AG09319 (cell line): ENCODE data around the gene MS4A4A.

ENCODE experiments used
- DNase-seq: peaks from one replicate; pipeline ENCODE4 v3.0.0-alpha.2; 2010; ENCODE audit warnings: low read depth; ENCODE audit errors: extremely low read depth
- TF ChIP-seq, protein P1 (sequence below): IDR thresholded peaks from 2 replicates; pipeline ENCODE4 v1.5.1; 2011; ENCODE audit warnings: low read depth, mild to moderate bottlenecking, inconsistent platforms, low read length, moderate library complexity

The MS4A4A gene

GRCh38 chr11:60280412-60280811, at the start of gene MS4A4A:
Gene MS4A4A (plus strand): TSS chr11:60280666. CDS start chr11:60280676, 10 bp downstream.
- no peak for DNase-seq
- TF ChIP-seq, protein P1, sequence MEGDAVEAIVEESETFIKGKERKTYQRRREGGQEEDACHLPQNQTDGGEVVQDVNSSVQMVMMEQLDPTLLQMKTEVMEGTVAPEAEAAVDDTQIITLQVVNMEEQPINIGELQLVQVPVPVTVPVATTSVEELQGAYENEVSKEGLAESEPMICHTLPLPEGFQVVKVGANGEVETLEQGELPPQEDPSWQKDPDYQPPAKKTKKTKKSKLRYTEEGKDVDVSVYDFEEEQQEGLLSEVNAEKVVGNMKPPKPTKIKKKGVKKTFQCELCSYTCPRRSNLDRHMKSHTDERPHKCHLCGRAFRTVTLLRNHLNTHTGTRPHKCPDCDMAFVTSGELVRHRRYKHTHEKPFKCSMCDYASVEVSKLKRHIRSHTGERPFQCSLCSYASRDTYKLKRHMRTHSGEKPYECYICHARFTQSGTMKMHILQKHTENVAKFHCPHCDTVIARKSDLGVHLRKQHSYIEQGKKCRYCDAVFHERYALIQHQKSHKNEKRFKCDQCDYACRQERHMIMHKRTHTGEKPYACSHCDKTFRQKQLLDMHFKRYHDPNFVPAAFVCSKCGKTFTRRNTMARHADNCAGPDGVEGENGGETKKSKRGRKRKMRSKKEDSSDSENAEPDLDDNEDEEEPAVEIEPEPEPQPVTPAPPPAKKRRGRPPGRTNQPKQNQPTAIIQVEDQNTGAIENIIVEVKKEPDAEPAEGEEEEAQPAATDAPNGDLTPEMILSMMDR = no peak

DNA sequence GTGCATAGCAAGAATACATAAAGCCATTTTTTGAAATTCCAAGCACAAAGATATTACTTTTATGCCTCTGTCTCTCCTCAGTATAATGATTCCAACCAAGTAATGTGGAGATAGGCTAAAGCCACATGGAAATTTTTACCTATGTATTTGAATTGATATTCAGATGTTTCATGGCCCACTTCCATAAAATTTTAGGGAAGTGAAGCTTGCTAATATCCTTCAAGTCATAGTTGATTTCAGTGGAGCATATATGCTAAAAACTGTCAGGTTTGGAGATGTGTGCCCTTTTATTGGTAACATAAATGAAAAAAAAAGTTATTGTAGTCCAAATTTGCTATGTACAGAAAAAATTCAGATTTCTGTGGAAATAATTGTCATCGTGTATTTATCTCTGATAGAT, 49.8 kb upstream of the MS4A4A start:
- no peak for DNase-seq
- TF ChIP-seq, protein P1 = no peak

DNA sequence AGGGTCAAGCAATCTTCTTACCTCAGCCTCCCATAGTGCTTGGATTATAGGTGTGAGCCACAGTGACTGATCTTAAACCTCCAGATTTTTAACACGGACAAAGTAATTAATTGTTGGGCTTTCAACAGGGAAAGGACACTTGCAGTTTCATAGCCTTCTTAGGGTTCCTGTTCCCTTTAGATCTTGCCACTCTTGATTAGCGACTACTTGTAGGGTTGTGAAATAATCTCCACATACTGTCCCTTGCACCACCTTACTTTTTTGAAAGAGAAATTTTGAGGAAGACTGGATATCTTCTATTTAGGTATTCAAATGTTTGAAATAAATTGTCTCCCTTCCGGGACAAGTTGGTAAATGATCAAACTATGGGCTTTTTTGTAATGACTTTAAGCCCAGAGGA, 45.1 kb upstream of the MS4A4A start:
- TF ChIP-seq, protein P1 = no peak
- no peak for DNase-seq

DNA sequence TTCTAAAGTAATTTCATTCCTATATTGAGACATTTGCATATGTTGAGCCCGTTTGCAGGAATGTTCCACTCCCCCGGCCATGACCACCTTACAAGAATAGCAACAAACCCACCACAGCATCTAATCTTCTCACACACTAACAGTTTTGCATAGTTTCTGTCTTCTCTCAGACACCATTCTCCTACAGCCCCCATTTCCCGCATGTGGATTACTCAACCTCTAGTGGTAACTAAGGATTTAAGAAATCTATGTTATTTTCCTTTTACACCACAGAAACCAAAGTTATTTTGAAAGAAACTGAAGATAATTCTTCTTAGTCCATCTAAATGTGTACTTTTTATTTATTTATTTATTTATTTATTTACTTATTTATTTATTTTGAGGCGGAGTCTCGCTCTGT, 39.8 kb upstream of the MS4A4A start:
- DNase-seq = no peak
- TF ChIP-seq, protein P1 = no peak

- TF ChIP-seq, protein P1 = no peak
- DNase-seq = no peak
Measured at GRCh38 chr11:60241786-60242185, 38.7 kb upstream of the MS4A4A start.

DNA sequence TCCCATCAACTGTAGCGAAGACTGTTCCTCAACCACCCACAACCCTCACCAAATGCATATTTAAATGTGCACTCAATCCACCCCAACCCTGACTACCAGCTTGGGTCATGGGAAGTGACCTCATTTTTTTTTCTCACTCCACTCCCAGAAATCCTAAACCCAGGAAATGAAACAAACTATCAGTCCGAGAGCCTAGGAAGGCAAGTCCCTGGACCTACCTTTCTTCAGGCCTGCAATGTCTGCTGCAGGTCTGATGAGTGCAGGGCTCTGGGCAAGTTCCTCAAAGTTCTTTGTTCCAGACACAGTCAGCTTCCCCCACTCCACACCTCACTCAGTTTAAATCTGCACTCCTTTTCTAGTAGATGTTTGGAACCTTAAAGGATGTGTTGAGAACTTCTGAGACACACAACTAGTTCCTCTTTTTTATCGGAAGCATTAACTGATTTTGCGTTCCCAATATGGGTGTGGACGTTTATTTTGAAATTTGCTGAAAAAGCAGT, 37.7 kb upstream of the MS4A4A start, which contains the start of gene MS4A4E:
MS4A4E (minus strand) TSS at position 398 of the 500 bp plus-strand sequence. CDS start 13,082 bp downstream, outside the sequence.
- DNase-seq = no peak
- TF ChIP-seq, protein P1 = no peak

- TF ChIP-seq, protein P1 = peak; percentile 40
- DNase-seq = no peak
Measured at GRCh38 chr11:60251485-60252212, 28.8 kb upstream of the MS4A4A start.
